ENCODE data around the gene ARHGAP11A.

DNA sequence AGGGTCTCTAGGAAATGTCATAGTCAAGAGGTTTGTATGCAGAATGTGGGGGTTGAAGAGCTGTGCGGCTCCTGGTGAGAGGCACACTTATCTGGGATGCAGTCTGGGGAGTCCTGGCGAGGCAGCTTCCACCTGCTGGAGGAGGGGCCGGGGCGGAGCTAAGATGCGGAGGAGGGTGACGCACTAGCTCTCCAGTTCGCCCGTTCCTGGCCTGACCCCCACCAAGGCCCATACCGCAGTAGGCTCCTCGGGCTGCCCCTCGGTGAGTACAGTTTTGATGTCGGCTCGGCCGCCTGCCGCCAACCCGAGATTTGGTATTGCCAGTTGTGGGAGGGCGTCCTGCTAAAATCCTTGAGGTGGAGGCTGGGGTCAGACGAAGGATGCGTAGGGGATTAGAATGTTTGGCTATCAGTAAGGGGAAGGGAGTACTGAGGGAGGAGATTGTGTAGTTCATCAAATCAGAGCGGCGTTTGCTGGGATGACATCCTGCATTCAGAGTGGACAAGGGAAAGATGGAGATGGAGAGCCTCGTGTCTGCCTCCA is 26.3 kb downstream of the ARHGAP11A start, which contains the start of gene SCG5:
- TF ChIP-seq, protein P1, sequence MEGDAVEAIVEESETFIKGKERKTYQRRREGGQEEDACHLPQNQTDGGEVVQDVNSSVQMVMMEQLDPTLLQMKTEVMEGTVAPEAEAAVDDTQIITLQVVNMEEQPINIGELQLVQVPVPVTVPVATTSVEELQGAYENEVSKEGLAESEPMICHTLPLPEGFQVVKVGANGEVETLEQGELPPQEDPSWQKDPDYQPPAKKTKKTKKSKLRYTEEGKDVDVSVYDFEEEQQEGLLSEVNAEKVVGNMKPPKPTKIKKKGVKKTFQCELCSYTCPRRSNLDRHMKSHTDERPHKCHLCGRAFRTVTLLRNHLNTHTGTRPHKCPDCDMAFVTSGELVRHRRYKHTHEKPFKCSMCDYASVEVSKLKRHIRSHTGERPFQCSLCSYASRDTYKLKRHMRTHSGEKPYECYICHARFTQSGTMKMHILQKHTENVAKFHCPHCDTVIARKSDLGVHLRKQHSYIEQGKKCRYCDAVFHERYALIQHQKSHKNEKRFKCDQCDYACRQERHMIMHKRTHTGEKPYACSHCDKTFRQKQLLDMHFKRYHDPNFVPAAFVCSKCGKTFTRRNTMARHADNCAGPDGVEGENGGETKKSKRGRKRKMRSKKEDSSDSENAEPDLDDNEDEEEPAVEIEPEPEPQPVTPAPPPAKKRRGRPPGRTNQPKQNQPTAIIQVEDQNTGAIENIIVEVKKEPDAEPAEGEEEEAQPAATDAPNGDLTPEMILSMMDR (IDR thresholded peaks at IDR 0.05) = no peak
- TF ChIP-seq POLR2A (IDR thresholded peaks at IDR 0.05) = peak in 2 of 3 donors; percentile 28 to 58

Measured in body of pancreas (tissue), 4 donors.